HG03103 (cell line): ENCODE measurements around the gene HEMK1.

Experiments used
- ATAC-seq: cut with Tn5 transposase; IDR thresholded peaks from one replicate; pipeline ENCODE4 v1.9.1; 2021; ENCODE audit warnings: low read depth; ENCODE audit not compliant: unreplicated experiment

Gene HEMK1

DNA sequence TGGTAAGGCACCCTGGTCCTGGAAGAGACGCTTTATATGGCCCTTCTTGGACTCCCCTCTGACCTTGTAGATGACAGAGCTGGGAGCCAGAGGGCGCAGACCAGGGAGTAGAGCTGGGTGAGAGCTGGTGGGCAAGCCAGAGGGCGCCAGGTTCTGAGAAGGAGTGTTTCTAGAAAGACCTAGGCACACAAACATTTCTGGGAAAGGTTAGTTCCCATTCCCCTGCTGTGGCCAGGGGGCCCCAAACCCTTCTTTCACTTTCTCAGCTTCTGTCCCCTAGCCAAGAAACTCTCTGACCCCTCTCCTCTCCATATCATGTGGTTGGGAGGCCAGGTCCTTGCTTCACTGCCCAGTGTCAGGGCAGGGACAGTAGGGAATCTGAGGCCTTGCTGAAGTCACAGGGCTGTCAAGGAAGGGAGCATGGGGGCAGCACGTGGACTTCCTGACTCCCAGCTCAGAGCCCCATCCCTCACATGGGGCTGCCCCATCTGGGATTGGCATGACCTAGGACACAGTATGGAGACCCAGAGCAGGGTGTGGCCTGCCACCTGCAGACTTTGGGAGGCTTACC lies 3.6 kb downstream of the HEMK1 start:
- ATAC-seq = no peak

DNA sequence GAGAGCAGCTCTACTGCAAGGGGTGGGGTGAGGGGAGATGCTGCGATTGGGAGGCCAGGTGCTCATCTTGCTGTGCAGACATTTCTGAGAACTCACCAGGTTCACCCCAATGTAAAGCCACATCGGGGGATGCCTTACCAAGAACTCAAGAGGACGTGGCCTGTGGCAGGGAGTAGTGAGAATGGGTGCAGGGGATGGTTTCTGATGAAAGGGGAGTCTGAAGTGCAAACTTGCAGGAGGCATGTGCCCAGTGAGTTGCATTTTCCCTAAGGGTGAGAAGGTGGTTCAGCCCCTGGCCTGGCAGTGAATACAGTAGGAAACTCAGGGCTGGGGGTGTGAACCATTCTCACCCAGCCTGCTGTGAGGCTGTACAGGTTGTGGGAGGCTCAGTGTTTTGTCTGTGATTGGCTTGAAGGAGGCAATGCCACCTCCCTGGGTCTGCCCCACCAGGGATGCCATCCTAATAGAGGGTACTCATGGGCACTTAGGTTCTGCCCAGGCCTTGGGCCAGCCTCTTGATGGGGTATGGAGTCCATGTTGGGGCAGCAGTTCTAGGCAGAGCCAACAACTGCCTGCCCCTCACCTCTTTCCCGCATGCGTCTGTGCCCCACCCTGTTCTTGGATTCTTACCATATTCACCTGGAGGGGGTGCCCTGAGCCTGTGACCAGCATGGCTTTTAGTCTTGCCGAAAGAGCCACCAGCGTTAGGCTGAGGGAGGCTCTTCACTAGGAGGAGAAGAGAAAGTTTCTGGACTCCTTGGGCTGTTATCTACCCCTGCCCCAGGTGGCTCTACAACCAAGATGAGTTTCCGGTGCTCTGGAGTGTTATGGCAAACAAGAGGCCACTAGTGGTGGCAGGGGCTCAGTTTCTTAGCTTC lies 4.5 kb downstream of the HEMK1 start:
- ATAC-seq = no peak

DNA sequence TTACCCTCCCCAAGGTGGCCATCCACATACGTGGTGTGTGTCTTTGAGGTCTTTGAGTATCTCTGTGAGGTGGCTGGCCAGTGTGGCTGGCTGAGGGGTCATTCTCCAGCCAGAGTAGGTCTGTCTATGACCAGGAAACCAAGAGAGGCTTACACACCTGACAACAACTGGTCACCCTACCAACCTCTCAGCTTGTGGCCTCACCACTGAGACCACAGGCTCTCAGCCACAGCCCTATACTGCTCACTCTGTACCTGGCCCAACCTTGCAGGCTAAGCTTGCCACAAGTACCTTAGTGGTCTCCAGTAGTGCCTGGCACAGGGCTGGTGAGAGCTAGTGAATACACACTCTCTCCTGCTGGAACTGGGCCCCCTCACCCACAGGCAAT lies 5.1 kb downstream of the HEMK1 start:
- ATAC-seq = no peak

DNA sequence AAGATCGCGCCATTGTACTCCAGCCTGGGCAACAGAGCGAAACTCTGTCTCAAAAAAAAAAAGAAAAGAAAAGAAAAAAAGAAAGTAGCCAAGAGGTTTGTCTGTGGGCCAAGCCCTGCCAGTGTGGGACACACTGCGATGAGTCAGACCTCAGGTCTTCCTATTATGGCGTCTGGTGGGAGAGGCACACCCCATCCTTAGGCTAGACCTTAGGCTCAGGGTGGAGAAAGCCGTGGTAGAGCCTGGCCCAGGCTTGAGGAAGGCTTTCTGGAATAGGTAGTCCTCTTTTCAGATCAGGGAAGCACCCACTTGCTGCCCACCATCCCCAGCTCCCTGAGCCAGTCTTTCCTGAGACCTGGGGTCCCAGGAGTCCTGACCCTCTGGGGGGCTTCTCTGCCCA lies 6.0 kb downstream of the HEMK1 start:
- no peak for ATAC-seq

DNA sequence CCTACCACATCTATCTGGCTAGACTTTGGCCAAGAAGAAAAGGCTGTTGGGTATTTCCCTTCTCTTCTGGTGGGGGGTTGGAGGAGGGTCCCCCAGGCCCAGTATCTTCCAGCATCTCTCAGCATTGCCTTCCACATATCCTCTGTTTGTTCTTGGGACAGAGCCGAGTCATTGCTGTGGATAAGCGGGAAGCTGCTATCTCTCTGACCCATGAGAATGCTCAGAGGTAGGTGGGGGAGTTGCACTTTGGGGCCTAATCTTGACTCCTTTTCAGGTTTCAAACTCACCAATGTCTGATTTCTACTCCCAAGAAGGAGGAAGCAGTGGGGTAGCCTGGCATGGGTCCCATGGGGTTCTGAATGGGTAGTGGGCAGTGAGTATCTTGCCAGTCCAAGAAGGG lies 8.0 kb downstream of the HEMK1 start:
- ATAC-seq = no peak

GRCh38 chr3:50580683-50581458 lies 11.5 kb downstream of the HEMK1 start:
- no peak for ATAC-seq

GRCh38 chr3:50581459-50581842 lies 12.1 kb downstream of the HEMK1 start:
- ATAC-seq = no peak

- no peak for ATAC-seq
Measured at GRCh38 chr3:50582083-50582482, 12.8 kb downstream of the HEMK1 start.

DNA sequence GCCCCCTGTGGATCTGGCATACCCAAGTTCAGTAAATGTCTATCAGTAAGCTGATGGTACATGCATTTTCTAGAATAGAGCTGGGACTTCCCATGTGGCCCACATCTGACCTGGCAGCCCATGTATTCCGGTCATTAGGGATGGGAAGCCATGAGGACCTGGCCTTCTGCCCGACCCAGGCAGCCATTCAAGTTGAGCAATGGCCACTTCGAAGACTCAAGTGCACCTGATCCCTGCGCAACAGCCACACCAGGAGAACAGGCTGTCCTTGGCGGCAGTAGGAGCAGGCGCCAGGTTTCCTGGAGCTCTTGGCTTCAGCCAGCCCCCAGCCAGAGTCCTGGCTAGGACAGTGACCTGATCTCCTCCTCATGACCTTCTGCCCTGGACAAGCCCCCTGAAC lies 14.6 kb downstream of the HEMK1 start:
- no peak for ATAC-seq

DNA sequence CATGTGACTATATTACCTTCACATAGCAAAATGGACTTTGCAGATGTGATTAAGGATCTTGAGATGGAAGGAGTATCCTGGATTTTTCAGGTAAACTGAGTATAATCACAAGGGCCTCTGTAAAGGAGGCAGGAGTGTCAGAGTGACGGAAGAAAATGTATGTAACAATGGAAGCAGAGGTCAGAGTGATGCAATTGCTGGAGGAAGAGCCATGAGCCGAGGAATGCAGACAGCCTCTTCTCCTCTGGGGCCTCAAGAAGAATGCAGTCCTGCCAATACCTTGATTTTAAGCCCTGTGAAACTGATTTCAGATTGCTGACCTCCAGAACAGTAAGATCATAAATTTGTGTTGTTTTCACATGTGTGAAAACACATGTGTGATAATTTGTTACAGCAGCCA lies 15.1 kb downstream of the HEMK1 start:
- no peak for ATAC-seq

GRCh38 chr3:50585919-50586762 lies 16.8 kb downstream of the HEMK1 start:
- ATAC-seq = no peak

DNA sequence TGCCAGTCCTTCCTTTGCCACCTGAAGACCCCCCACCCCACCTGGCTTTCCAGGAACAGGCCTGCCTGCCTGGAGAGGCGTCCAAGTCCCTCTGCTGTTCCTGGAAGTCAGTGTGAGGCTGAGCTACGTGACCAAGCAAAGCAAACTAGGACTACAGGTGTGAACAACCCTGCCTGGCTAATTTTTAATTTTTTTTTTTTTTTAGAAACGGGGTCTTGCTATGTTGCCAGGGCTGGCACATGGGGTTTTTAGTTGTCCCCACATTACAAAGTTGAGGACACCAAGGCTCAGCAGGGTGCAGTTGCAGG lies 17.4 kb downstream of the HEMK1 start:
- no peak for ATAC-seq

DNA sequence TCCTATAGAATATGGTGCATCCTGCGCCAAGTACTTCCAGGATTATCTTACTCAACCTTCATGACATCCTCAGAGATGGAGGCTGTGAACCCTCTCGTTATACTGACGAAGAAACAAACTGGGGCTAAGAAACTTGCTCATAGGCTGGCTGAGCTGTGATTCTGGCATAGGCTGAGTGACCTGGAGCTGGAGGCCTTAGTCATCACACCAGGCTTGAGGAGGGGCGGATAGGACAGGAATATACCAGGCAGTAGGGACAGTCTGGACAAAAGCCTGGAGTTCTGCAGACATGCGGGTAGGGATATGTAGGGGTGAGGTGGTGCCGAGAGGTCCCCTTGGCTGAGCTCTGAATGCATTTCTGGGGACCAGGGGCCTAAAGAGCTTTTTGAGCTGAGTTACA lies 18.1 kb downstream of the HEMK1 start:
- ATAC-seq = no peak

DNA sequence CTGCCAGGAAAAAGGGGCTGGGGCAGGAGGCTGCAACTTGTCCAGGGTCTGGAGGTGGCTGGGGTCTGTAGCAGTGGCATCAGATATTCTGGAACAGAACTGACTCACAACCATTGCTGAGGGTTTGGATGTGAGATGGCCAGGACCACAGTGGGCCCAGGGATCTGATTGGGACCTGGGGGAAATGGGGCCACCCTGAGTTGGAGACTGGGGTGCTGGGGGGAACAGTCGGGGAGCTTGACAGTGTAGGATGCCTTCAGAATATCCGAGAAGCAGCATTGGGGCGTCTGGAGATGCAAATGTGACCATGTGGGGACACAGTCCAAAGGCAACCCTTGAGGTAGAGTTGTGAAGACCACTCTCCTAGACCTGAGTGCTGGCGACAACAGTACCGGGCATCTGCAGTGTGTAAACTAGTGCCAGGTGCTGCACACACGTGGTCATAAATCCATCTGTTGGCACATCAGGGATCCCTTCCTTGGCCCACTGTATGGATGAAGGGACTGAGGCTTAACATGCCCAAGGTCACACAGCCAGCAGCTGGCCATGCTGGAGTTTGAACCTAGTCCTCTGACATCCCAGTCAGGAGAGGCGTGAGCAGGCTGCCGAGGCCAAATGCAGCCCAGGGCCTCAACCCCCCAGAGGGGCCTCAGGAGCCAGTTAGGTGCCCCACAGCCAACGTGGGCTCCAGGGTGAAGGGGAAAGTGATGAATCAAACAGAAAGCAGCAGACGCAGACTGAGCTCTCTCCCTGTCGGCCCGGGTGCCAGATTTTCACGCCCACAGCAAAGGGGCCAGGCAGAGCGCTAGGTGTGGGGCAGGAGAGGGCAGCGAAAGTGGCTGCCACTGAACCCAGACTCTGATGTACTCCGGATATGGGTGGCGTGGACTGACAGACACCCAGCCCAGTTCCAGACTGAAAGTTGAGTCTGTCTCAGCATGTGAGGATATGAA lies 18.8 kb downstream of the HEMK1 start:
- ATAC-seq = no peak

- ATAC-seq = no peak
Measured at GRCh38 chr3:50588759-50589433, 19.6 kb downstream of the HEMK1 start.

DNA sequence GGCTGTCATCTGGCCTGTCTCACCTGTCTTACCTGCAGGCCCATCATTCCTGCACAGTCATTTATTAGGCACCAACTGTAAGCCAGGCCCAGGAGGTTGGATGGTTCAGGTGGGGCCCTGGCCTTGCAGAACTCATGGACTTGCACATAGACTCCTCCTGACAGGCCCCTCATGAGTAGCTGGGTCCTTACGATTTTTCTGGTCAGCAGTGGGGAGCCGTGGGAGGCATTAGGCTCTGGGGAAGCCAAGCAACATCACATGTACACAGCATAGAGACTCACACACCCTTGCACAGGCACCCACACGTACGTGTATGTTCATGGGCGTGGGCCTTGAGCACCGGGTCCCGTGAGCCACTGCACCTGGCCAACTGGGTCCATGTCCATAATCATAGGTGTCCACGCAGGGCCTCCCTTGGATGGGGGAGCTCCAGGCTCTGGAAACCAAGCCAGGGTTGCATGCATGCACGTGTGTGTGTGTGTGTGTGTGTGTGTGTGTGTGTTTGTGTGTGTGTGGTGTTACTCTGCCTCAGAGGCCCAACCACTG lies 21.9 kb downstream of the HEMK1 start:
- no peak for ATAC-seq

DNA sequence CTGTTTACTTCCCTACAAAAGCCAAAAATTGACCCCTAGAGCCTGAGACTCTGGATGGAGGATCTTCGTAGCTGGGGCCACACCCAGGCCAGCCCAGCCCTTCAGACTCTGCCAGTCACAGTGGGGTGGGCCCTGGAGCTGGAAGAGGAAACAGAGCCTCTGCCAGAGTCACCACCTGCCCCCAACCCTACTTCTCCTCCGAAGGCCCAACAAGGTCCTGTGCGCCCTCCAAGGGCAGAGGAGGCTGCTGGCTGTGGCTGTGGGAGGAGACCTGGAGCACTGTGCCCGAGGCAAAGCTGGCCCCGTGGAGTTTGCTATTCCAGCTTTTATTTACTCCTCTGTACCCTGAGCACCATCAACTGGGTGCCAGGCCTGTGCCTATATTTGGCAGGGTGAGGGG lies 23.2 kb downstream of the HEMK1 start:
- no peak for ATAC-seq

DNA sequence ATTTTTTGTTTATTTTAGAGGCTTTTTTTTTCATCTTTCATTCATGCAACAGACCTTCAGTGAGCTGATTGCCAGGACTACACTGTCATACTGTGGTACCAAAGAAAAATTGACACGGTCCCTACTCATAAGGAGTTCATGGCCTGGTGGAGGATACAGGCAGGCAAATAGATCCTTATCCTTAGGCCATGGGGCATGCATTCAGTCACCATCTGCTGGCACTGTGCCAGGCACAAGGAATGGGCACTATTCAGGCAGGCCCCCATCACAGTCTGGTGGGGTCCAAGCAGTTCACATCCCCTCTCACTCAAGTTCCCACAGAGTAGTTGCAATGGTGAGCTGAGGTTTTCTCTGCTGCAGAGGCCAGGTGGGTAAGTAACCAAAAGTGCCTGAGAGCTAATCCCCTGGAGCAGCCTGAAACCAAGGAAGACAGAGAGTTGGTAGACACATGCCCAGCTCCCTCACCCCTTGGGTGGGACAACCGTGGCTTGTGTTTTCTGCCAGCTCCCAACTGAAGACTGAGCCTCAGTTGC lies 25.0 kb downstream of the HEMK1 start:
- no peak for ATAC-seq
